GM12878 (cell line): ENCODE data around the gene SPINT2. TPM values are rescaled to one million over a fixed set of nuclear protein-coding genes. Genes with fewer than 3 reads are reported as not detected.

ENCODE experiments used
- ATF7 ChIP-seq: fragments of 450-650 bp; IDR thresholded peaks from 2 replicates; pipeline ENCODE4 v1.6.1; 2016; ENCODE audit warnings: low read depth, mild to moderate bottlenecking
- BCL11A ChIP-seq: IDR thresholded peaks from 2 replicates; pipeline ENCODE4 v1.6.1; 2011; ENCODE audit warnings: low read depth, low read length
- ZBTB40 ChIP-seq: fragments of 450-650 bp; IDR thresholded peaks from 2 replicates; pipeline ENCODE4 v1.6.1; 2016; ENCODE audit warnings: mild to moderate bottlenecking, moderate library complexity, borderline replicate concordance
- ZNF687 ChIP-seq: fragments of 450-650 bp; IDR thresholded peaks from 2 replicates; pipeline ENCODE4 v1.6.1; 2017; ENCODE audit warnings: mild to moderate bottlenecking, moderate library complexity
- polyA plus RNA-seq, 11 experiments: library from polyadenylated mRNA; depleted of rRNA in 4 of 11; unstranded in 6 of 11; stranded (reverse) in 5 of 11; fragments of >200 nt; fragmentation: Nextera tagmentation in 4 of 11; fragmentation: Illumina TruSeq in 1 of 11; extraction: Ambion mirVana in 4 of 11; extraction: Trizol in 1 of 11; gene quantifications; 1 replicate in 1 of 11; 2 replicates in 10 of 11; pipeline versions ENCODE4 v1.2.1 to v1.2.3, GENCODE V29; 2011 to 2016; ENCODE audit warnings: inconsistent platforms in 2 of 11, missing spikeins in 2 of 11, low read depth in 1 of 11
- total RNA-seq, 4 experiments: library from RNA; depleted of rRNA in 3 of 4; stranded (reverse); fragments of >200 nt in 3 of 4; fragmentation: Illumina TruSeq in 1 of 4; extraction: Trizol in 1 of 4; gene quantifications; 2 replicates each; pipeline versions ENCODE4 v1.2.1 to v1.2.3, GENCODE V29; 2013 to 2021

Gene SPINT2
- total and polyA plus RNA-seq, 10 of the 15 experiments (the other 5 are each of a cell fraction or from before 2014, with no cell fraction given): 0.15 to 26.5 (median 17.5) TPM

- no peak for TF ChIP-seq ZNF687
- TF ChIP-seq ZBTB40: no peak
- no peak for TF ChIP-seq BCL11A
- no peak for TF ChIP-seq ATF7
Measured at GRCh38 chr19:38267761-38268483, 3.5 kb downstream of the SPINT2 start (continued).
